Measurements from ENCODE around the gene GALNT3. TPM values are rescaled to one million over a fixed set of nuclear protein-coding genes. Genes with fewer than 3 reads are reported as not detected.

Gene GALNT3
- 1.0 TPM for total RNA-seq

DNA sequence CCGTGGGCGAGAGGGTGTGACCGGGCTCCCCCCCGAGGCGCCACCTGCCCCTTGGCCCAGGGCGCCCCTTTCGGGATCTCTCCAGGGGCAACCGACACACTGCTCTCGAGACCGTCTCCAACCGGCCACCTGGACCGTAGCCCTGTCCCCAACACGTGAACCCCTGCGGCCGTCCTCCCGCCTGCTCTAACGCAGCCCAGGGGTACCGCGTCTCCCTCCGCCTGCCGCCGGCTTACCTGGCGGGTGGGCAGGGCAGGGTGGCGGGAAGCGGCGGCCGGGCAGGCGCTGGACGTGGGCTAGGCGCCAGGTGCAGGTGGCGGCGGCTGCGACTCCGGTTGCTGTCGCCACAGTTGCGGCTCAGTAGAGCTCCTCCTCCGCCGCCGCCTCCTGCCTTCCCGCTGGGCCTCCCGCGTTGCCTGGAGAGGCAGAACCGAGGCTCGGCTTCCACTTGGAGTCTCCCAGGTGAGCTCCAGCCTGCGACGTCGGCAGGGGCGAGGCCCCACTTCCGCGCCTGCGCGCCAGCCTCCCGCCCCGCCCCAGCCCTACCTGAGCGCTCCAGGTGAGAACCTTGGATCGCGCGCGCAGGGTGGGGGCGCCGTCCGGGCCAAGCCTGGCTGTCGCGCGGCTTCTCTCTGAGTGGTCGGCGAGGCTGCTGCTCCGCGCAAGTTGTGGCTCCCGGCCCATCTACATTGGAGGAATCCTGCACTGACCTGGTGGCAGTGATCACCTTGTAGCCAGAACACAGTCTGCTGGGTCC lies at the start of gene GALNT3:
Gene GALNT3, minus strand, starts transcription at position 469 of the 757 bp plus-strand sequence. CDS start 23,547 bp downstream, outside the sequence.
- no peaks in the 10 kb centered on the region for H3K36me3 ChIP-seq (ENCODE audit: control insufficient read depth in 3 of 3, insufficient read depth in 3 of 3, low read length in 3 of 3)
- H3K4me3 ChIP-seq (ENCODE audit: low read length in 3 of 3), result peak within 1 kb of the TSS; percentile 59 to 66 (median 65)
- H3K9ac ChIP-seq (ENCODE audit: low read depth in 1 of 3, low read length in 3 of 3), result peak within 1 kb of the TSS in 1 of 3 donors; percentile 32
- H3K9me3 ChIP-seq (ENCODE audit: control insufficient read depth in 3 of 3, low read length in 3 of 3), result no peaks in the 10 kb centered on the region
- peaks cover 10 to 13% (median 12%) of the 10 kb centered on the region in 3 donors for H3K4me1 ChIP-seq (ENCODE audit: control insufficient read depth in 3 of 3, insufficient read depth in 3 of 3, low read length in 3 of 3)
- H3K27me3 ChIP-seq (ENCODE audit: control insufficient read depth in 3 of 3, insufficient read depth in 3 of 3, low read length in 3 of 3), result peaks cover 19 to 33% (median 21%) of the 10 kb centered on the region in 3 donors
- no peak within 1 kb of the TSS for H3K27ac ChIP-seq (ENCODE audit: low read depth, low read length)

- Histone ChIP-seq H3K27ac (ENCODE audit: low read depth, low read length) (no peak overlapping the region), H3K9me3 (ENCODE audit: control insufficient read depth in 3 of 3, low read length in 3 of 3) (no peaks in the 10 kb centered on the region), H3K27me3 (ENCODE audit: control insufficient read depth in 3 of 3, insufficient read depth in 3 of 3, low read length in 3 of 3) (no peaks in the 10 kb centered on the region), H3K36me3 (ENCODE audit: control insufficient read depth in 3 of 3, insufficient read depth in 3 of 3, low read length in 3 of 3) (no peaks in the 10 kb centered on the region), H3K9ac (ENCODE audit: low read depth in 1 of 3, low read length in 3 of 3) (no peak overlapping the region), H3K4me1 (ENCODE audit: control insufficient read depth in 3 of 3, insufficient read depth in 3 of 3, low read length in 3 of 3) (no peaks in the 10 kb centered on the region), H3K4me3 (ENCODE audit: low read length in 3 of 3) (no peak overlapping the region)
Measured at GRCh38 chr2:165843351-165843750, 49.3 kb upstream of the GALNT3 start.

GRCh38 chr2:165840333-165840958 lies 46.4 kb upstream of the GALNT3 start:
- H3K4me3 ChIP-seq (ENCODE audit: low read length in 3 of 3), result no peak overlapping the region

DNA sequence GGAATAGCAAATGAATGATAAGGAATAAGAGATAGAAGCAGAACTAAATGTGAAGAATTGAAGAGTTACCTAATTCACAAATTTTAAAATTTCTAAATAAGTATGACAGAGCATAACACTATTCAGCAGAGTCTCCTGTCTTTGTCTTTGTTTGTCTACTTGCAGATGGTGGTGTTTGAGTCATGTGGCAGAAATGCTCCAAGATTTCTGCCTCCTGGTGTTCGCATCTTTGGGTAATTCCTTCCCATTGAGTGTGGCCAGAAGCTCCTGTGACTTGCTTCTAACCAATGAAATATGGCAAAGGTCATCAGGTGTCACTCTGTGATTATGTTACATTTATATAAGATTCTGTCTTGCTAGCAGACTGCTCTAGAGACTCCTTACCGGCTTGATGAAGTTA lies 45.6 kb upstream of the GALNT3 start:
- no peaks in the 10 kb centered on the region for H3K27me3 ChIP-seq (ENCODE audit: control insufficient read depth in 3 of 3, insufficient read depth in 3 of 3, low read length in 3 of 3)
- no peak overlapping the region for H3K9ac ChIP-seq (ENCODE audit: low read depth in 1 of 3, low read length in 3 of 3)
- no peaks in the 10 kb centered on the region for H3K9me3 ChIP-seq (ENCODE audit: control insufficient read depth in 3 of 3, low read length in 3 of 3)
- no peaks in the 10 kb centered on the region for H3K36me3 ChIP-seq (ENCODE audit: control insufficient read depth in 3 of 3, insufficient read depth in 3 of 3, low read length in 3 of 3)
- H3K4me1 ChIP-seq (ENCODE audit: control insufficient read depth in 3 of 3, insufficient read depth in 3 of 3, low read length in 3 of 3), result no peaks in the 10 kb centered on the region
- H3K27ac ChIP-seq (ENCODE audit: low read depth, low read length), result no peak overlapping the region
- no peak overlapping the region for H3K4me3 ChIP-seq (ENCODE audit: low read length in 3 of 3)

More at GRCh38 chr2:165840333-165840958, 46.4 kb upstream of the GALNT3 start:
- Histone ChIP-seq H3K4me1 (ENCODE audit: control insufficient read depth in 3 of 3, insufficient read depth in 3 of 3, low read length in 3 of 3) (no peaks in the 10 kb centered on the region), H3K9me3 (ENCODE audit: control insufficient read depth in 3 of 3, low read length in 3 of 3) (no peaks in the 10 kb centered on the region), H3K27ac (ENCODE audit: low read depth, low read length) (no peak overlapping the region), H3K9ac (ENCODE audit: low read depth in 1 of 3, low read length in 3 of 3) (no peak overlapping the region), H3K36me3 (ENCODE audit: control insufficient read depth in 3 of 3, insufficient read depth in 3 of 3, low read length in 3 of 3) (no peaks in the 10 kb centered on the region), H3K27me3 (ENCODE audit: control insufficient read depth in 3 of 3, insufficient read depth in 3 of 3, low read length in 3 of 3) (no peaks in the 10 kb centered on the region)

- no peak overlapping the region for H3K4me3 ChIP-seq (ENCODE audit: low read length in 3 of 3)
Measured at GRCh38 chr2:165837122-165837521, 43.1 kb upstream of the GALNT3 start.

DNA sequence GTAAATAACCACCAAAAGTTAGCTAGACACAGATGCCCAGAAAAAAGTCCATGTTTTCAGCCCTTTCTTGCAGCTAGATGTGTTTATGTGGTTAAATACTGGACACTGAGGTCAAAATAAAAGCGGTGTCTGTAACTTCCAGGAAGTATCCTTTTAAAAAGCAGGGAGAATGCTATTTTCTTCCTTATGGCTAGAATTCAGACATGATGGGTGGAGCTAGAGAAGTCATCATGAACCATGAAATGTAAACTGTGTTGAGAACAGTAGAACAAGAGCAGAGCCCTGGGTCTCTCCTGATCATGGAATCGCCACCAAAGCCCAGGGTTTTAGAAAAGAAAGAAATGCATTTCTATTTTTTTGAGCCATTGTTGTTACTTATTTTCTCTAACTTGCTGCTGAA lies 41.3 kb upstream of the GALNT3 start:
- no peaks in the 10 kb centered on the region for H3K4me1 ChIP-seq (ENCODE audit: control insufficient read depth in 3 of 3, insufficient read depth in 3 of 3, low read length in 3 of 3)
- no peak overlapping the region for H3K27ac ChIP-seq (ENCODE audit: low read depth, low read length)

More at GRCh38 chr2:165837122-165837521, 43.1 kb upstream of the GALNT3 start:
- Histone ChIP-seq H3K4me1 (ENCODE audit: control insufficient read depth in 3 of 3, insufficient read depth in 3 of 3, low read length in 3 of 3) (no peaks in the 10 kb centered on the region), H3K27ac (ENCODE audit: low read depth, low read length) (no peak overlapping the region), H3K36me3 (ENCODE audit: control insufficient read depth in 3 of 3, insufficient read depth in 3 of 3, low read length in 3 of 3) (no peaks in the 10 kb centered on the region), H3K9ac (ENCODE audit: low read depth in 1 of 3, low read length in 3 of 3) (no peak overlapping the region), H3K9me3 (ENCODE audit: control insufficient read depth in 3 of 3, low read length in 3 of 3) (no peaks in the 10 kb centered on the region), H3K27me3 (ENCODE audit: control insufficient read depth in 3 of 3, insufficient read depth in 3 of 3, low read length in 3 of 3) (no peaks in the 10 kb centered on the region)

DNA sequence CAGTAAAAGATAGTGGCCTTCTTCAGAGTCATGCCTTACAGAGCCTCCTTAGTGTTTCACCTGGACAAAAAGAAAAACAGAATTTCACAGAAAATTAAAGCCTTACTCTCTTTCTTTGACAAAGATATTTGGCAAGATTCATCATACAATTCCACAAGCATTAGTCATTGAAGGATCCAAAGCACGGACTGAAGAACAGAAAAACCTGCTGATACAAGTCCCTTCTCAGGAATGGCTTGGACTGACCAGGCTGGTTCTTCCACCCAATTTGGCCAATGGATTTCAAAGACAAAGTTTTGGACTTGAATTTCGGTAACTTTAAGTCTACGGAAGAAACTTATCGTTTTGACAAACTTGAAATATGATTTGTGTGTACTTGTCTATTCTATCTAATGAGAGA lies 39.1 kb upstream of the GALNT3 start:
- H3K4me3 ChIP-seq (ENCODE audit: low read length in 3 of 3), result no peak overlapping the region
- H3K9ac ChIP-seq (ENCODE audit: low read depth in 1 of 3, low read length in 3 of 3), result no peak overlapping the region
- no peaks in the 10 kb centered on the region for H3K36me3 ChIP-seq (ENCODE audit: control insufficient read depth in 3 of 3, insufficient read depth in 3 of 3, low read length in 3 of 3)
- H3K27ac ChIP-seq (ENCODE audit: low read depth, low read length), result no peak overlapping the region
- H3K4me1 ChIP-seq (ENCODE audit: control insufficient read depth in 3 of 3, insufficient read depth in 3 of 3, low read length in 3 of 3), result no peaks in the 10 kb centered on the region
- H3K27me3 ChIP-seq (ENCODE audit: control insufficient read depth in 3 of 3, insufficient read depth in 3 of 3, low read length in 3 of 3), result no peaks in the 10 kb centered on the region
- no peaks in the 10 kb centered on the region for H3K9me3 ChIP-seq (ENCODE audit: control insufficient read depth in 3 of 3, low read length in 3 of 3)

More for the DNA sequence above, 41.3 kb upstream of the GALNT3 start:
- Histone ChIP-seq H3K27me3 (ENCODE audit: control insufficient read depth in 3 of 3, insufficient read depth in 3 of 3, low read length in 3 of 3) (no peaks in the 10 kb centered on the region), H3K9me3 (ENCODE audit: control insufficient read depth in 3 of 3, low read length in 3 of 3) (no peaks in the 10 kb centered on the region), H3K36me3 (ENCODE audit: control insufficient read depth in 3 of 3, insufficient read depth in 3 of 3, low read length in 3 of 3) (no peaks in the 10 kb centered on the region), H3K9ac (ENCODE audit: low read depth in 1 of 3, low read length in 3 of 3) (no peak overlapping the region), H3K4me3 (ENCODE audit: low read length in 3 of 3) (no peak overlapping the region)

DNA sequence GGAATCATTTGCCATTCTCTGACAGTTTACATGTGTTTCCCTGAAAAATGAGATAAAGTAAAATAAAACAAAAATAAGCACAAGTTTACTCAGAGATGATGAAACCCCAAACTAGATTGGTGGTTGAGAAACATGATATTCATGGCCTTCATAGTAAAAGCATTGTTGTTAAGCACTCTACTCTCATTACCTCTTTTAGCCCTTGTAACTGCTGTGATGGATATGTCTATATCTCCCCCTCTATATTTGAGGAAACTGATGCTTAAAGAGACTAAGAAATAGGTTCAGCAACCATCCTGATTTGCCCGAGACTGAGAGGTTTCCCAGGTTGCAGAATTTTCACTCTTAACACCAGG lies 33.9 kb upstream of the GALNT3 start:
- no peak overlapping the region for H3K9ac ChIP-seq (ENCODE audit: low read depth in 1 of 3, low read length in 3 of 3)
- H3K9me3 ChIP-seq (ENCODE audit: control insufficient read depth in 3 of 3, low read length in 3 of 3), result no peaks in the 10 kb centered on the region
- no peak overlapping the region for H3K27ac ChIP-seq (ENCODE audit: low read depth, low read length)
- no peaks in the 10 kb centered on the region for H3K4me1 ChIP-seq (ENCODE audit: control insufficient read depth in 3 of 3, insufficient read depth in 3 of 3, low read length in 3 of 3)
- no peaks in the 10 kb centered on the region for H3K27me3 ChIP-seq (ENCODE audit: control insufficient read depth in 3 of 3, insufficient read depth in 3 of 3, low read length in 3 of 3)
- no peak overlapping the region for H3K4me3 ChIP-seq (ENCODE audit: low read length in 3 of 3)
- no peaks in the 10 kb centered on the region for H3K36me3 ChIP-seq (ENCODE audit: control insufficient read depth in 3 of 3, insufficient read depth in 3 of 3, low read length in 3 of 3)

- no peaks in the 10 kb centered on the region for H3K9me3 ChIP-seq (ENCODE audit: control insufficient read depth in 3 of 3, low read length in 3 of 3)
- H3K27ac ChIP-seq (ENCODE audit: low read depth, low read length), result no peak overlapping the region
- H3K36me3 ChIP-seq (ENCODE audit: control insufficient read depth in 3 of 3, insufficient read depth in 3 of 3, low read length in 3 of 3), result no peaks in the 10 kb centered on the region
- no peaks in the 10 kb centered on the region for H3K4me1 ChIP-seq (ENCODE audit: control insufficient read depth in 3 of 3, insufficient read depth in 3 of 3, low read length in 3 of 3)
- no peak overlapping the region for H3K4me3 ChIP-seq (ENCODE audit: low read length in 3 of 3)
- H3K27me3 ChIP-seq (ENCODE audit: control insufficient read depth in 3 of 3, insufficient read depth in 3 of 3, low read length in 3 of 3), result no peaks in the 10 kb centered on the region
- no peak overlapping the region for H3K9ac ChIP-seq (ENCODE audit: low read depth in 1 of 3, low read length in 3 of 3)
Measured at GRCh38 chr2:165827016-165827920, 33.2 kb upstream of the GALNT3 start.
